Subcutaneous adipose tissue (tissue), 4 donors: Measurements from ENCODE around the gene TLE4. TPM values are rescaled to one million over a fixed set of nuclear protein-coding genes. Genes with fewer than 3 reads are reported as not detected.

ENCODE experiments used
- CTCF ChIP-seq: fragments of 450-650 bp; IDR thresholded peaks from one replicate; pipeline ENCODE4 v1.5.1; 2016; ENCODE audit warnings: low read depth, mild to moderate bottlenecking, control low read depth, antibody characterized with exemption, moderate library complexity
- total RNA-seq, 4 donors: library from RNA; depleted of rRNA; stranded (reverse); fragments of >200 nt; gene quantifications; one replicate each; pipeline ENCODE4 v1.1.0, GENCODE V29; 2016

TLE4 gene
- total RNA-seq, 4 donors from 2014 or later = 16.5 to 25.2 (median 21.2) TPM

- TF ChIP-seq CTCF = no peak
These were observed 185.3 kb downstream of the TLE4 start for GRCh38 chr9:79757074-79757473.

GRCh38 chr9:79757881-79758669, 186.3 kb downstream of the TLE4 start:
- no peak for TF ChIP-seq CTCF

- TF ChIP-seq CTCF = no peak
These were observed 187.7 kb downstream of the TLE4 start for GRCh38 chr9:79759460-79759859.

GRCh38 chr9:79762070-79762469, 190.3 kb downstream of the TLE4 start:
- no peak for TF ChIP-seq CTCF

GRCh38 chr9:79763671-79764285, 192.0 kb downstream of the TLE4 start:
- TF ChIP-seq CTCF = no peak

GRCh38 chr9:79764374-79764773, 192.6 kb downstream of the TLE4 start:
- TF ChIP-seq CTCF = no peak

- TF ChIP-seq CTCF = no peak
These were observed 193.7 kb downstream of the TLE4 start for GRCh38 chr9:79765466-79765865.
